T1000 (cell line): ENCODE data around the gene WDR27.
A peak's percentile ranks its signal among the peaks of the same experiment; 100 is the strongest.

Source experiments
- DNase-seq: peaks from one replicate; lab custom pipeline; 2025; ENCODE audit warnings: mixed read lengths; lab: John Stamatoyannopoulos, UW

WDR27 gene

GRCh38 chr6:169701954-169702839 is at the start of gene WDR27, which contains the start of gene C6orf120:
TSS of gene WDR27 (minus strand) at chr6:169702029. CDS start at chr6:169689005, 13,024 bp downstream.
TSS of gene C6orf120 (plus strand) at chr6:169702126. CDS start at chr6:169702460, 334 bp downstream.
- DNase-seq: peak; percentile 91

- DNase-seq: no peak
Observed at GRCh38 chr6:169746556-169746955, 44.7 kb upstream of the WDR27 start.

- no peak for DNase-seq
Observed at GRCh38 chr6:169745405-169745804, 43.6 kb upstream of the WDR27 start.

- DNase-seq: no peak
Observed at GRCh38 chr6:169741344-169741743, 39.5 kb upstream of the WDR27 start.

- no peak for DNase-seq
Observed at GRCh38 chr6:169738976-169739529, 37.2 kb upstream of the WDR27 start.

GRCh38 chr6:169738204-169738975 is 36.6 kb upstream of the WDR27 start:
- DNase-seq: no peak

GRCh38 chr6:169729961-169730360 is 28.1 kb upstream of the WDR27 start:
- DNase-seq: no peak

- no peak for DNase-seq
Observed at GRCh38 chr6:169726963-169727362, 25.1 kb upstream of the WDR27 start.

- no peak for DNase-seq
Observed at GRCh38 chr6:169726049-169726400, 24.2 kb upstream of the WDR27 start.

- DNase-seq: no peak
Observed at GRCh38 chr6:169725125-169726048, 23.6 kb upstream of the WDR27 start.

GRCh38 chr6:169724494-169725124 is 22.8 kb upstream of the WDR27 start, which contains the start of gene PHF10:
TSS of gene PHF10 (minus strand) at chr6:169724500. CDS start at chr6:169723931, 569 bp downstream.
- no peak for DNase-seq

GRCh38 chr6:169723991-169724493 is 22.2 kb upstream of the WDR27 start:
- no peak for DNase-seq

GRCh38 chr6:169723200-169723909 is 21.5 kb upstream of the WDR27 start:
- DNase-seq: peak; percentile 16

GRCh38 chr6:169722362-169723199 is 20.8 kb upstream of the WDR27 start:
- peak; percentile 9 for DNase-seq

- DNase-seq: no peak
Observed at GRCh38 chr6:169720207-169720855, 18.5 kb upstream of the WDR27 start.

- DNase-seq: no peak
Observed at GRCh38 chr6:169719117-169719516, 17.3 kb upstream of the WDR27 start.

GRCh38 chr6:169714595-169714994 is 12.8 kb upstream of the WDR27 start:
- no peak for DNase-seq

GRCh38 chr6:169714178-169714577 is 12.3 kb upstream of the WDR27 start:
- DNase-seq: no peak

- no peak for DNase-seq
Observed at GRCh38 chr6:169710009-169710408, 8.2 kb upstream of the WDR27 start.
